SKM-1 (cell line): ENCODE measurements around the gene STIM2.

Experiments used
- DNase-seq: peaks from one replicate; lab custom pipeline; 2025; ENCODE audit not compliant: unreplicated experiment; lab: John Stamatoyannopoulos, UW

Gene STIM2

GRCh38 chr4:26837993-26838842, 22.4 kb upstream of the STIM2 start:
- DNase-seq: no peak

GRCh38 chr4:26839016-26839415, 21.6 kb upstream of the STIM2 start:
- no peak for DNase-seq

GRCh38 chr4:26839534-26839951, 21.1 kb upstream of the STIM2 start:
- DNase-seq: no peak

GRCh38 chr4:26840786-26841185, 19.9 kb upstream of the STIM2 start:
- no peak for DNase-seq

GRCh38 chr4:26842911-26843310, 17.7 kb upstream of the STIM2 start:
- no peak for DNase-seq

- DNase-seq: no peak
These were observed 10.1 kb upstream of the STIM2 start for GRCh38 chr4:26850528-26850927.

GRCh38 chr4:26851129-26851528, 9.5 kb upstream of the STIM2 start:
- no peak for DNase-seq

GRCh38 chr4:26854701-26855100, 5.9 kb upstream of the STIM2 start:
- no peak for DNase-seq

GRCh38 chr4:26856906-26857277, 3.7 kb upstream of the STIM2 start:
- DNase-seq: no peak

GRCh38 chr4:26857278-26858034, 3.2 kb upstream of the STIM2 start:
- DNase-seq: peak; percentile 83

GRCh38 chr4:26858035-26858918, 2.4 kb upstream of the STIM2 start:
- no peak for DNase-seq

- DNase-seq: no peak
These were observed 1.7 kb upstream of the STIM2 start for GRCh38 chr4:26858947-26859401.

- no peak for DNase-seq
These were observed 882 bp upstream of the STIM2 start for GRCh38 chr4:26859762-26860156.

- DNase-seq: no peak
These were observed 337 bp downstream of the STIM2 start for GRCh38 chr4:26860922-26861433.

GRCh38 chr4:26861434-26862186, 969 bp downstream of the STIM2 start:
- peak; percentile 37 for DNase-seq

GRCh38 chr4:26862381-26862915, 1.8 kb downstream of the STIM2 start:
- no peak for DNase-seq

GRCh38 chr4:26863512-26863911, 2.9 kb downstream of the STIM2 start:
- DNase-seq: no peak

GRCh38 chr4:26864899-26865298, 4.3 kb downstream of the STIM2 start:
- DNase-seq: no peak

GRCh38 chr4:26866203-26866602, 5.6 kb downstream of the STIM2 start:
- DNase-seq: no peak

- DNase-seq: no peak
These were observed 6.1 kb downstream of the STIM2 start for GRCh38 chr4:26866781-26867180.
